H1 (cell line): ENCODE data around the gene KHDRBS2. TPM values are rescaled to one million over a fixed set of nuclear protein-coding genes. Genes with fewer than 3 reads are reported as not detected.

Experiments
- CTCF ChIA-PET: fragments of 300-600 bp; sonication (Branson Sonifier 250); formaldehyde crosslinking; loops from one replicate; lab custom pipeline; 2021; ENCODE audit not compliant: partially characterized antibody; lab: Charles Lee
- POLR2A ChIA-PET: fragments of 300-600 bp; sonication (Branson Sonifier 250); formaldehyde crosslinking; loops from one replicate; lab custom pipeline; 2021; ENCODE audit warnings: inconsistent platforms; ENCODE audit not compliant: partially characterized antibody; lab: Charles Lee
- DNase-seq, 2 experiments: peaks; one replicate each; pipeline versions ENCODE4 v3.0.0 to v3.0.0-alpha.2; 2010 to 2022; ENCODE audit warnings: low spot score in 2 of 2, low read depth in 1 of 2, mixed read lengths in 1 of 2
- FAIRE-seq: peaks from 2 replicates; lab custom pipeline; 2011; peaks lifted over from hg19 to GRCh38; lab: Jason Lieb, UNC
- H2AFZ ChIP-seq: 2 replicates; pipeline ENCODE4 v1.8.1; 2012; ENCODE audit warnings: low read length, inconsistent platforms
- H2AK5ac ChIP-seq: 2 replicates; pipeline ENCODE4 v1.6.1; 2013; ENCODE audit warnings: low read depth, low read length
- H2BK120ac ChIP-seq: replicated peaks from 2 replicates; pipeline ENCODE3; 2013; ENCODE audit warnings: low read depth, low read length, inconsistent platforms
- H2BK12ac ChIP-seq: 2 replicates; pipeline ENCODE4 v1.6.1; 2013; ENCODE audit warnings: low read depth, low read length
- H2BK15ac ChIP-seq: 2 replicates; pipeline ENCODE4 v1.6.1; 2013; ENCODE audit warnings: low read length
- H2BK20ac ChIP-seq: 2 replicates; pipeline ENCODE4 v1.6.1; 2013; ENCODE audit warnings: low read length
- H2BK5ac ChIP-seq: 2 replicates; pipeline ENCODE4 v1.6.1; 2013; ENCODE audit warnings: low read depth, low read length
- H3K14ac ChIP-seq: 2 replicates; pipeline ENCODE4 v1.6.1; 2013; ENCODE audit warnings: inconsistent platforms; ENCODE audit not compliant: insufficient read length
- H3K18ac ChIP-seq: 2 replicates; pipeline ENCODE4 v1.6.1; 2013; ENCODE audit warnings: low read length; ENCODE audit errors: extremely low read depth
- H3K23ac ChIP-seq: 2 replicates; pipeline ENCODE4 v1.6.1; 2013; ENCODE audit warnings: inconsistent platforms; ENCODE audit not compliant: insufficient read length
- H3K23me2 ChIP-seq: 2 replicates; pipeline ENCODE4 v1.6.1; 2013; ENCODE audit warnings: low read depth, low read length
- H3K27ac ChIP-seq: 2 replicates; pipeline ENCODE4 v1.6.1; 2011; ENCODE audit warnings: low read depth, low read length, inconsistent platforms
- H3K27me3 ChIP-seq, 4 experiments: replicated peaks in 1 of 4; 1 replicate in 1 of 4; 2 replicates in 3 of 4; pipeline versions ENCODE4 v1.6.1 to v1.8.1; 2011 to 2013; ENCODE audit warnings: low read length in 3 of 4, mild to moderate bottlenecking in 3 of 4, inconsistent platforms in 2 of 4, mixed read lengths in 2 of 4, moderate library complexity in 1 of 4; ENCODE audit not compliant: control insufficient read depth in 3 of 4, insufficient read depth in 3 of 4; ENCODE audit errors: extremely low read depth in 1 of 4
- H3K36me3 ChIP-seq, 4 experiments: 2 replicates each; pipeline versions ENCODE4 v1.6.1 to v1.8.1; 2011 to 2013; ENCODE audit warnings: mild to moderate bottlenecking in 4 of 4, low read length in 3 of 4, moderate library complexity in 2 of 4, control low read depth in 1 of 4, inconsistent platforms in 1 of 4; ENCODE audit not compliant: insufficient read depth in 4 of 4, control insufficient read depth in 2 of 4
- H3K4ac ChIP-seq: replicated peaks from 2 replicates; pipeline ENCODE3; 2013; ENCODE audit warnings: low read length, low read depth, mixed read lengths, inconsistent platforms; ENCODE audit not compliant: insufficient read length
- H3K4me1 ChIP-seq, 4 experiments: replicated peaks in 1 of 4; 1 replicate in 1 of 4; 2 replicates in 3 of 4; pipeline versions ENCODE4 v1.6.1 to v1.8.1; 2011 to 2013; ENCODE audit warnings: low read length in 3 of 4, inconsistent platforms in 2 of 4, mixed read lengths in 1 of 4; ENCODE audit not compliant: insufficient read depth in 4 of 4, control insufficient read depth in 3 of 4
- H3K4me2 ChIP-seq, 2 experiments: 2 replicates each; pipeline versions ENCODE4 v1.6.1 to v1.8.1; 2011 to 2013; ENCODE audit warnings: low read depth in 2 of 2, low read length in 2 of 2, control low read depth in 1 of 2, inconsistent platforms in 1 of 2, mild to moderate bottlenecking in 1 of 2; ENCODE audit not compliant: insufficient read depth in 1 of 2
- H3K4me3 ChIP-seq, 4 experiments: fragments of 200-600, 300-600 bp in 1 of 4; sonication (generic), shearing (Covaris generic), sonication (Bioruptor Twin) in 1 of 4; 2 replicates each; pipeline versions ENCODE4 v1.5.1 to v1.8.1; 2011 to 2016; ENCODE audit warnings: low read length in 4 of 4, low read depth in 3 of 4, control low read depth in 2 of 4, inconsistent platforms in 2 of 4, mild to moderate bottlenecking in 2 of 4, mixed read lengths in 1 of 4, moderate library complexity in 1 of 4; ENCODE audit not compliant: insufficient read depth in 2 of 4; ENCODE audit errors: extremely low read depth in 1 of 4
- H3K56ac ChIP-seq: replicated peaks from 2 replicates; pipeline ENCODE3; 2013; ENCODE audit warnings: low read depth, mild to moderate bottlenecking, mixed read lengths, low read length, inconsistent platforms; ENCODE audit not compliant: insufficient read length
- H3K79me1 ChIP-seq: 2 replicates; pipeline ENCODE4 v1.6.1; 2013; ENCODE audit warnings: low read depth, low read length, control low read depth
- H3K79me2 ChIP-seq, 2 experiments: 2 replicates each; pipeline versions ENCODE4 v1.6.1 to v1.8.1; 2012 to 2013; ENCODE audit warnings: low read length in 2 of 2, mild to moderate bottlenecking in 2 of 2, inconsistent platforms in 1 of 2; ENCODE audit not compliant: insufficient read depth in 2 of 2, control insufficient read depth in 1 of 2
- H3K9ac ChIP-seq, 4 experiments: replicated peaks in 1 of 4; 1 replicate in 1 of 4; 2 replicates in 3 of 4; pipeline versions ENCODE4 v1.6.1 to v1.8.1; 2011 to 2013; ENCODE audit warnings: low read depth in 3 of 4, low read length in 3 of 4, control low read depth in 2 of 4, mild to moderate bottlenecking in 2 of 4, moderate library complexity in 2 of 4, inconsistent platforms in 1 of 4; ENCODE audit errors: extremely low read depth in 1 of 4
- H3K9me3 ChIP-seq, 2 experiments: 2 replicates each; pipeline versions ENCODE4 v1.6.1 to v1.8.1; 2012 to 2013; ENCODE audit warnings: mild to moderate bottlenecking in 2 of 2, moderate library complexity in 2 of 2, control low read depth in 1 of 2, inconsistent platforms in 1 of 2, low read depth in 1 of 2, low read length in 1 of 2, mixed read lengths in 1 of 2; ENCODE audit not compliant: insufficient read depth in 2 of 2
- H4K20me1 ChIP-seq, 2 experiments: replicated peaks in 1 of 2; 2 replicates each; pipeline versions ENCODE3 to v1.8.1; 2011 to 2013; ENCODE audit warnings: inconsistent platforms in 2 of 2, low read length in 2 of 2, mild to moderate bottlenecking in 1 of 2; ENCODE audit not compliant: insufficient read depth in 2 of 2, control insufficient read depth in 1 of 2
- H4K5ac ChIP-seq: 2 replicates; pipeline ENCODE4 v1.6.1; 2013; ENCODE audit warnings: low read length, low read depth, mixed read lengths, inconsistent platforms; ENCODE audit not compliant: insufficient read length
- H4K8ac ChIP-seq: 2 replicates; pipeline ENCODE4 v1.8.0; 2013; ENCODE audit warnings: mild to moderate bottlenecking, moderate library complexity, low read length, inconsistent platforms; ENCODE audit not compliant: insufficient read depth; ENCODE audit errors: extremely low read depth
- H4K91ac ChIP-seq: replicated peaks from 2 replicates; pipeline ENCODE3; 2013; ENCODE audit warnings: low read length, mixed read lengths, inconsistent platforms; ENCODE audit not compliant: insufficient read length
- CBX5 ChIP-seq: fragments of 300-800, 300-1000 bp; sonication (generic); IDR thresholded peaks from 2 replicates; pipeline ENCODE4 v1.7.1; 2016; ENCODE audit warnings: antibody characterized with exemption, low read length, low read depth
- CHD1 ChIP-seq: IDR thresholded peaks from 2 replicates; pipeline ENCODE4 v1.6.1; 2012; ENCODE audit warnings: low read depth, low read length, improper control_type of control experiment
- CREB1 ChIP-seq: IDR thresholded peaks from 2 replicates; pipeline ENCODE4 v1.6.1; 2012; ENCODE audit warnings: inconsistent platforms
- EGR1 ChIP-seq: IDR thresholded peaks from 2 replicates; pipeline ENCODE4 v1.6.1; 2011; ENCODE audit warnings: low read depth, low read length, borderline replicate concordance
- GTF2F1 ChIP-seq: IDR thresholded peaks from 2 replicates; pipeline ENCODE4 v1.6.1; 2012; ENCODE audit warnings: low read depth, low read length, improper control_type of control experiment, borderline replicate concordance
- KDM4A ChIP-seq: IDR thresholded peaks from one replicate; pipeline ENCODE4 v1.7.1; 2012; ENCODE audit warnings: low read depth, mild to moderate bottlenecking, moderate library complexity, low read length, inconsistent platforms; ENCODE audit not compliant: severe bottlenecking
- PHF8 ChIP-seq: fragments of 200-600 bp; sonication (generic); conservative IDR thresholded peaks from 2 replicates; pipeline ENCODE4 v1.7.1; 2012; ENCODE audit warnings: low read depth, mild to moderate bottlenecking, inconsistent platforms, low read length, moderate library complexity
- POU5F1 ChIP-seq: IDR thresholded peaks from 2 replicates; pipeline ENCODE4 v1.6.1; 2011; ENCODE audit warnings: low read depth, mild to moderate bottlenecking, low read length, moderate library complexity
- RAD21 ChIP-seq, 2 experiments: IDR thresholded peaks in 1 of 2; conservative IDR thresholded peaks in 1 of 2; 2 replicates each; pipeline ENCODE4 v1.6.1; 2011; ENCODE audit warnings: low read depth in 2 of 2, low read length in 2 of 2, improper control_type of control experiment in 1 of 2, inconsistent platforms in 1 of 2, mild to moderate bottlenecking in 1 of 2, moderate library complexity in 1 of 2
- SIN3A ChIP-seq, 2 experiments: IDR thresholded peaks in 1 of 2; conservative IDR thresholded peaks in 1 of 2; 2 replicates each; pipeline ENCODE4 v1.6.1; 2011 to 2012; ENCODE audit warnings: low read length in 2 of 2, improper control_type of control experiment in 1 of 2, low read depth in 1 of 2, mild to moderate bottlenecking in 1 of 2
- SIX5 ChIP-seq: IDR thresholded peaks from 2 replicates; pipeline ENCODE4 v1.6.1; 2011; ENCODE audit warnings: mild to moderate bottlenecking, low read depth, low read length
- SP1 ChIP-seq: IDR thresholded peaks from 2 replicates; pipeline ENCODE4 v1.6.1; 2011; ENCODE audit warnings: low read depth, low read length
- SRF ChIP-seq: IDR thresholded peaks from 2 replicates; pipeline ENCODE4 v1.6.1; 2011; ENCODE audit warnings: mild to moderate bottlenecking, low read depth, low read length, moderate library complexity
- USF2 ChIP-seq: IDR thresholded peaks from 2 replicates; pipeline ENCODE4 v1.6.1; 2011; ENCODE audit warnings: low read length, improper control_type of control experiment
- WGBS, 2 experiments: shearing (Covaris generic) in 1 of 2; methylation state at CpG; one replicate each; pipeline versions ENCODE4 v1.1.6 to v1.1.7; 2013 to 2015; ENCODE audit warnings: low lambda C conversion rate in 2 of 2, mixed read lengths in 2 of 2, inconsistent platforms in 1 of 2, low coverage in 1 of 2, missing lambda C conversion rate in 1 of 2; ENCODE audit not compliant: insufficient replicate concordance in 2 of 2, insufficient coverage in 1 of 2, insufficient read length in 1 of 2; ENCODE audit errors: extremely low coverage in 1 of 2, missing lambda C conversion rate in 1 of 2; 5-methylcytosine and 5-hydroxymethylcytosine counted together
- polyA plus RNA-seq, 7 experiments: library from polyadenylated mRNA; depleted of rRNA in 3 of 7; stranded (reverse) in 5 of 7; unstranded in 2 of 7; fragments of >200 nt in 5 of 7; fragments of 200-250 nt in 2 of 7; gene quantifications; 1 replicate in 5 of 7; 2 replicates in 1 of 7; 4 replicates in 1 of 7; pipeline versions ENCODE4 v1.2.1 to v1.2.3, GENCODE V29; 2011 to 2013; ENCODE audit warnings: missing spikeins in 2 of 7, mixed read lengths in 2 of 7
- total RNA-seq: library from RNA; stranded (reverse); fragmentation: NEBNext Ultra II Directional; extraction: Animal tissue kit (Norgen Biotek cat#: 25700); gene quantifications from 2 replicates; pipeline ENCODE4 v1.2.1, GENCODE V29; 2021

KHDRBS2 gene
- total and polyA plus RNA-seq, 2 of the 8 experiments (the other 6 are each of a cell fraction or from before 2014, with no cell fraction given) = 5.2 to 7.7 TPM

GRCh38 chr6:61977099-61977498, 308.9 kb downstream of the KHDRBS2 start:
- no peak overlapping the region for H2BK120ac ChIP-seq
- no peak overlapping the region for H2AFZ ChIP-seq
- no peak overlapping the region for H3K4ac ChIP-seq
- FAIRE-seq = no peak
- no peak overlapping the region for H2BK20ac ChIP-seq
- H2BK15ac ChIP-seq = no peak overlapping the region
- H3K23me2 ChIP-seq = no peaks in the 10 kb centered on the region
- H3K4me2 ChIP-seq = no peak overlapping the region
- DNase-seq = no peak
- peaks cover 0 to 6% (median 3%) of the 10 kb centered on the region in 4 experiments; a peak in 3 of 7 replicates for H3K4me1 ChIP-seq
- no peak overlapping the region for H2BK5ac ChIP-seq
- H3K79me2 ChIP-seq = no peaks in the 10 kb centered on the region
- no peaks in the 10 kb centered on the region for H3K79me1 ChIP-seq
- no peak overlapping the region for H3K4me3 ChIP-seq
- no peak overlapping the region for H3K23ac ChIP-seq
- no peak overlapping the region for H3K56ac ChIP-seq
- H4K20me1 ChIP-seq = no peaks in the 10 kb centered on the region
- no peak overlapping the region for H2AK5ac ChIP-seq
- no peak overlapping the region for H3K9ac ChIP-seq
- CTCF ChIA-PET = no interaction called here
- no peak overlapping the region for H2BK12ac ChIP-seq
- H3K27ac ChIP-seq = no peak overlapping the region
- H3K9me3 ChIP-seq = no peaks in the 10 kb centered on the region
- 90% methylated on average over 1 of the region's 1 CpG; no CpG with 5 or more reads in 1 of the 2 experiments for WGBS, 2 experiments
- no peak overlapping the region for H3K14ac ChIP-seq
- no peaks in the 10 kb centered on the region for H3K36me3 ChIP-seq
- H3K18ac ChIP-seq = no peak overlapping the region
- no peaks in the 10 kb centered on the region for H3K27me3 ChIP-seq
- POLR2A ChIA-PET = no interaction called here
- no peak overlapping the region for H4K91ac ChIP-seq
- no peak overlapping the region for H4K8ac ChIP-seq
- H4K5ac ChIP-seq = no peak overlapping the region
- no peak for TF ChIP-seq GTF2F1
- no peak for TF ChIP-seq CBX5
- TF ChIP-seq CHD1 = no peak
- TF ChIP-seq USF2 = no peak
- TF ChIP-seq SIX5 = no peak
- no peak for TF ChIP-seq SIN3A (conservative IDR thresholded peaks at IDR 0.05 in 1 of 2, IDR thresholded peaks at IDR 0.05 in 1 of 2; ENCODE audit: low read depth in 1 of 2, low read length in 2 of 2)
- no peak for TF ChIP-seq RAD21 (IDR thresholded peaks at IDR 0.05 in 1 of 2, conservative IDR thresholded peaks at IDR 0.05 in 1 of 2; ENCODE audit: low read depth in 2 of 2, low read length in 2 of 2)
- TF ChIP-seq SP1 = no peak
- no peak for TF ChIP-seq CREB1
- no peak for TF ChIP-seq EGR1
- no peak for TF ChIP-seq SRF
- no peak for TF ChIP-seq POU5F1
- no peak for TF ChIP-seq PHF8
- no peak for TF ChIP-seq KDM4A
